Suprapubic skin (tissue), 4 donors: ENCODE data around the gene S100A1. TPM values are rescaled to one million over a fixed set of nuclear protein-coding genes. Genes with fewer than 3 reads are reported as not detected.
"Not testable (repeated sequence)": the region's sequence is repeated elsewhere in the genome, so short reads cannot be mapped to it uniquely, and the experiment has no call there.

Experiments used
- DNase-seq, 2 donors: peaks; one replicate each; pipeline ENCODE4 v3.0.0-alpha.2; 2019; ENCODE audit warnings: low spot score in 2 of 2
- H3K27ac ChIP-seq: fragments of 200-600 bp; sonication (generic); one replicate; pipeline ENCODE4 v1.5.1; 2019
- H3K27me3 ChIP-seq: fragments of 200-600 bp; sonication (generic); one replicate; pipeline ENCODE4 v1.5.1; 2019
- H3K36me3 ChIP-seq: fragments of 200-600 bp; sonication (generic); one replicate; pipeline ENCODE4 v1.5.1; 2019
- H3K4me1 ChIP-seq: fragments of 200-600 bp; sonication (generic); one replicate; pipeline ENCODE4 v1.5.1; 2019
- H3K4me3 ChIP-seq: fragments of 200-600 bp; sonication (generic); one replicate; pipeline ENCODE4 v1.5.1; 2019; ENCODE audit warnings: mild to moderate bottlenecking
- H3K9me3 ChIP-seq: fragments of 200-600 bp; sonication (generic); one replicate; pipeline ENCODE4 v1.5.1; 2019
- EP300 ChIP-seq: sonication (generic); formaldehyde crosslinking; IDR thresholded peaks from one replicate; pipeline ENCODE4 v1.6.1; 2017; ENCODE audit warnings: antibody characterized with exemption
- POLR2A ChIP-seq, 2 donors: fragments of 450-650 bp; IDR thresholded peaks; one replicate each; pipeline ENCODE4 v1.6.1; 2017; ENCODE audit warnings: antibody characterized with exemption in 2 of 2, mild to moderate bottlenecking in 2 of 2, moderate library complexity in 2 of 2
- POLR2AphosphoS5 ChIP-seq, 3 donors: sonication (generic); formaldehyde crosslinking; IDR thresholded peaks; one replicate each; pipeline ENCODE4 v1.6.1; 2017; ENCODE audit warnings: antibody characterized with exemption in 3 of 3
- WGBS: methylation state at CpG from one replicate; pipeline ENCODE4 v1.1.5; 2018; 5-methylcytosine and 5-hydroxymethylcytosine counted together
- total RNA-seq, 4 donors: library from RNA; depleted of rRNA; stranded (reverse); fragments of >200 nt; gene quantifications; one replicate each; pipeline ENCODE4 v1.1.0, GENCODE V29; 2016
- TF ChIP-seq, protein P1 (sequence below), 2 donors: fragments of 200-600 bp in 1 of 2; fragments of 450-650 bp in 1 of 2; sonication (generic) in 1 of 2; IDR thresholded peaks; one replicate each; pipeline ENCODE4 v1.5.1; 2016 to 2019; ENCODE audit warnings: antibody characterized with exemption in 2 of 2, mild to moderate bottlenecking in 1 of 2, moderate library complexity in 1 of 2

The S100A1 gene
- total RNA-seq, 4 donors from 2014 or later, result 17.9 to 33.2 (median 21.1) TPM

DNA sequence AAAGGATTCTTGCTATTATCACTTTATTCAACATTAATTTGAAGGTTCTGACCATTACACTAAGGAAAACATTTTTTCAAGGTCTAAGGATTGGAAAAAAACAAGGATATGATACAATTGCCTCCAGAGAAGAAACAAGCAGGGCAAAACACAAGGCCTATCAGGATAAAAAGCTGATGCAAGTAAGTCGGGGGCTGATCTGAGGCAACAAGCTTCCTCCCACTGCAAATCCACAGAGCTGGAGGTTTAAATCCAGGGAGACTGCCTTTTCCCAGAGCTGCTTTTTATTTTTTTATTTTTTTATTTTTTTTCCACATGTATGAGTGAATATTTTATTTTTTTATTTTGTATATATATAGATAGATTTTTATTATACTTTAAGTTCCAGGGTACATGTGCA lies 43.2 kb upstream of the S100A1 start:
- Histone ChIP-seq H3K27ac (no peak overlapping the region), H3K27me3 (no peaks in the 10 kb centered on the region), H3K4me3 (no peak overlapping the region), H3K4me1 (no peaks in the 10 kb centered on the region), H3K9me3 (no peaks in the 10 kb centered on the region), H3K36me3 (no peaks in the 10 kb centered on the region)
- no peak for TF ChIP-seq POLR2A (IDR thresholded peaks at IDR 0.05)
- no peak for TF ChIP-seq EP300
- TF ChIP-seq, protein P1, sequence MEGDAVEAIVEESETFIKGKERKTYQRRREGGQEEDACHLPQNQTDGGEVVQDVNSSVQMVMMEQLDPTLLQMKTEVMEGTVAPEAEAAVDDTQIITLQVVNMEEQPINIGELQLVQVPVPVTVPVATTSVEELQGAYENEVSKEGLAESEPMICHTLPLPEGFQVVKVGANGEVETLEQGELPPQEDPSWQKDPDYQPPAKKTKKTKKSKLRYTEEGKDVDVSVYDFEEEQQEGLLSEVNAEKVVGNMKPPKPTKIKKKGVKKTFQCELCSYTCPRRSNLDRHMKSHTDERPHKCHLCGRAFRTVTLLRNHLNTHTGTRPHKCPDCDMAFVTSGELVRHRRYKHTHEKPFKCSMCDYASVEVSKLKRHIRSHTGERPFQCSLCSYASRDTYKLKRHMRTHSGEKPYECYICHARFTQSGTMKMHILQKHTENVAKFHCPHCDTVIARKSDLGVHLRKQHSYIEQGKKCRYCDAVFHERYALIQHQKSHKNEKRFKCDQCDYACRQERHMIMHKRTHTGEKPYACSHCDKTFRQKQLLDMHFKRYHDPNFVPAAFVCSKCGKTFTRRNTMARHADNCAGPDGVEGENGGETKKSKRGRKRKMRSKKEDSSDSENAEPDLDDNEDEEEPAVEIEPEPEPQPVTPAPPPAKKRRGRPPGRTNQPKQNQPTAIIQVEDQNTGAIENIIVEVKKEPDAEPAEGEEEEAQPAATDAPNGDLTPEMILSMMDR (IDR thresholded peaks at IDR 0.05), result no peak
- TF ChIP-seq POLR2AphosphoS5 (IDR thresholded peaks at IDR 0.05), result no peak
- no peak for DNase-seq
- 81% methylated on average over 1 of the region's 1 CpG for WGBS

DNA sequence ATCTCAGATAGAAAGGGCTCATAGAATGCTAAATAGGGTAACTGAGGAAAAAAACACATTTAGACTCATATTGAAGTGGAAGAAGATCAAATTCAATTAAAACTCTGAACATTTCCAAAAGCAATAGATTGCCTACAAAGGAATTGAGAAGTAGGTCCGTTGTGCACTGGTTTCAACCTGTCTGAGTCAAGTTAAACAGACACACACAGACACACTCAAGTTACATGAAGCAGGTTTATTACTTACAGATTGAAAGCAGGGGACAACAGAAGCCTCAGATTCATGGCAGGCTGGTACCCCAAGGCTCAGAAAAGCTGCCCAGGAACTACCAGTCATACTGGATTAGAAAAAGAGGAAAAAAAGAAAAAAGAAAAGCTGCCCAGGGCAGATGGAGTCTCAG lies 41.9 kb upstream of the S100A1 start:
- no peak for DNase-seq
- no peaks in the 10 kb centered on the region for H3K4me1 ChIP-seq
- H3K36me3 ChIP-seq, result no peaks in the 10 kb centered on the region
- H3K4me3 ChIP-seq, result no peak overlapping the region
- no peaks in the 10 kb centered on the region for H3K27me3 ChIP-seq
- H3K27ac ChIP-seq, result no peak overlapping the region
- 29% methylated on average over 1 of the region's 1 CpG for WGBS
- no peak for TF ChIP-seq EP300
- no peak for TF ChIP-seq POLR2AphosphoS5 (IDR thresholded peaks at IDR 0.05)
- TF ChIP-seq, protein P1 (IDR thresholded peaks at IDR 0.05), result no peak
- TF ChIP-seq POLR2A (IDR thresholded peaks at IDR 0.05), result no peak
- H3K9me3 ChIP-seq, result no peaks in the 10 kb centered on the region

DNA sequence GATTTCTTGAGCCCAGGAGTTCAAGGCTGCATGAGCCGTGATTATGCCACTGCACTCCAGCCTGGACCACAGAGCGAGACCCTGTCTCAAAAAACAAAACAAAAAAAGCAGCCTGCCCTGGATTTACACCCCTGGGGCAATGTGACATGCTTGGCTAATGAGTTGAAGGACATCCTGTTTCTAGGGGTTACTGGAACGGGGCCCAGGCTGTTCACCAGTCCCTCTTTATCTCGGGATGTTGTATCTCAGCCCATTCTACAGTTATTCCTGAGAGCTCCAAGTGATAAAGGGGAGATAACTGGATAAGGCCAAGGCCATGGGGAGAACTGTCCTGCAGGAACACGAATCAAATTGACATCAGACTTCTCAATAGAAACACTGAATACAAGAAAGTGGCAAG lies 40.9 kb upstream of the S100A1 start:
- TF ChIP-seq POLR2A (IDR thresholded peaks at IDR 0.05) (no peak), EP300 (no peak), POLR2AphosphoS5 (IDR thresholded peaks at IDR 0.05) (no peak)
- TF ChIP-seq, protein P1 (IDR thresholded peaks at IDR 0.05), result no peak
- Histone ChIP-seq H3K4me3 (no peak overlapping the region), H3K36me3 (no peaks in the 10 kb centered on the region), H3K27me3 (no peaks in the 10 kb centered on the region), H3K4me1 (no peaks in the 10 kb centered on the region), H3K27ac (no peak overlapping the region), H3K9me3 (no peaks in the 10 kb centered on the region)
- WGBS, result 66% methylated on average over 5 of the region's 5 CpGs
- DNase-seq, result no peak

DNA sequence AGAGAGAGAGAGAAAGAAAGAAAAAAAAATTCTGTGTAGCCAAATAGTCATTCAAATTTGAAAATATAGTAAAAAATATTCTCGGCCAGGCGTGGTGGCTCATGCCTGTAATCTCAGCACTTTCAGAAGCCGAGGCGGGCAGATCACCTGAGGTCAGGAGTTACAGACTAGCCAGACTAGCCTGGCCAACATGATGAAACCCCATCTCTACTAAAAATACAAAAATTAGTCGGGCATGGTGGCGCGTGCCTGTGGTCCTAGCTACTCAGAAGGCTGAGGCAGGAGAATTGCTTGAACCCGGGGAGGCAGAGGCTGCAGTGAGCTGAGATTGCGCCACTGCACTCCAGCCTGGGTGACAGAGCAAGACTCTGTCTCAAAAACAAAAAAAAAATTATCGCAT lies 40.2 kb upstream of the S100A1 start:
- WGBS, result 92% methylated on average over 10 of the region's 10 CpGs
- not testable (repeated sequence) for H3K27ac ChIP-seq, DNase-seq

DNA sequence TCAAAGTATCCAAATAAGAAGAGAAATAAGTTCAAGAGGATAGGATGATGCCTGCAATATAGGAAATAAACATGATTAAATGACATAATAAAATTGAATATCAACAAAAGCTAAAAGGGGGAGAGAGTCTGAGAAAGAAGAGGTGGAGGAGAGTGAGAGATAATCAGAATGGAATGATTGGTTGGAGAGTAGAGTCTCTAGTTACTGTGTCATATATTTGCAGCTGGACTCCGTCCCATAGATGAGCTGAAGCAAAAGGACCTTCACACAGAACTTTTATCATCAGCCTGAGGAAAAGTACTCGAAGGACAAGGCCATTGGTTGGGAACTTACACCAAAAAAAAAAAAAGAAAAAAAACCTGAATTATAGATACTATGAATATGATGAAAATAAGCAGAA lies 39.8 kb upstream of the S100A1 start:
- TF ChIP-seq POLR2A (IDR thresholded peaks at IDR 0.05) (no peak), POLR2AphosphoS5 (IDR thresholded peaks at IDR 0.05) (no peak), EP300 (no peak)
- TF ChIP-seq, protein P1 (IDR thresholded peaks at IDR 0.05), result no peak
- Histone ChIP-seq H3K9me3 (no peaks in the 10 kb centered on the region), H3K27ac (no peak overlapping the region), H3K4me1 (no peaks in the 10 kb centered on the region), H3K27me3 (no peaks in the 10 kb centered on the region), H3K36me3 (no peaks in the 10 kb centered on the region), H3K4me3 (no peak overlapping the region)
- 76% methylated on average over 2 of the region's 2 CpGs for WGBS
- DNase-seq, result no peak

More for the DNA sequence above, 40.2 kb upstream of the S100A1 start:
- not testable (repeated sequence) for H3K4me3 ChIP-seq, H3K27me3 ChIP-seq, H3K9me3 ChIP-seq, H3K36me3 ChIP-seq, H3K4me1 ChIP-seq

DNA sequence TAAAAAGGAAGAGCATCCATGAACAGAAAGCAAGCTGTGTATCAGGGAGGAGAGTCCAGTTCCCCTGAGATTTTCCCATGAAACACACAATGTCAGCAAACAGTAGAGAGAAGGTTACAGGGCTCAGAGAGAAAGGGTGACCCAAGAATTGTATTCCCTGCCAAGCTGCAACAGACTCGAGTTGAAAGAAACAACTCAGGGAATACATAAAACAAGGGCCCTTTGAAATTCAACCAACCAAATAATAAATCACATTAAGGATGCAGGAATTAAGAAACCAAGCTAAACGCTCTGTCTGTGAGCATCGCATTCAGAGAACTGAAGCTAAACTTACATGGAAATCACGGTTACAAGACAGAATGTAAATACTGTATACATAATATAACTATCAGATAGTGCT lies 35.5 kb upstream of the S100A1 start:
- no peaks in the 10 kb centered on the region for H3K4me1 ChIP-seq
- DNase-seq, result no peak
- no peaks in the 10 kb centered on the region for H3K27me3 ChIP-seq
- no peak overlapping the region for H3K27ac ChIP-seq
- WGBS, result 56% methylated on average over 4 of the region's 4 CpGs
- H3K9me3 ChIP-seq, result no peaks in the 10 kb centered on the region
- no peak for TF ChIP-seq EP300
- no peak for TF ChIP-seq POLR2A (IDR thresholded peaks at IDR 0.05)
- TF ChIP-seq, protein P1 (IDR thresholded peaks at IDR 0.05), result no peak
- TF ChIP-seq POLR2AphosphoS5 (IDR thresholded peaks at IDR 0.05), result no peak
- H3K4me3 ChIP-seq, result no peak overlapping the region
- no peaks in the 10 kb centered on the region for H3K36me3 ChIP-seq
